HepG2 (cell line): ENCODE data around the gene UNC93A. TPM values are rescaled to one million over a fixed set of nuclear protein-coding genes. Genes with fewer than 3 reads are reported as not detected.

ENCODE experiments used
- ATF7 ChIP-seq, 2 experiments: fragments of 450-650 bp in 1 of 2; sonication (generic) in 1 of 2; formaldehyde crosslinking in 1 of 2; IDR thresholded peaks; 2 replicates each; pipeline versions ENCODE4 v1.4.0 to v1.6.1; 2016 to 2020; ENCODE audit warnings: antibody characterized with exemption in 1 of 2, mild to moderate bottlenecking in 1 of 2, missing genetic modification reagents in 1 of 2
- CHCHD3 ChIP-seq: sonication (generic); formaldehyde crosslinking; IDR thresholded peaks from 2 replicates; pipeline ENCODE4 v1.8.0; 2022; ENCODE audit warnings: mild to moderate bottlenecking, missing genetic modification reagents, moderate library complexity
- HNRNPUL1 ChIP-seq: fragments of 200-400 bp; formaldehyde crosslinking; IDR thresholded peaks from 2 replicates; pipeline ENCODE4 v1.6.1; 2017; ENCODE audit warnings: low read depth, mild to moderate bottlenecking, low read length, moderate library complexity
- NFKBIZ ChIP-seq: IDR thresholded peaks from 2 replicates; pipeline ENCODE4 v1.6.1; 2018; ENCODE audit warnings: missing genetic modification reagents, missing compliant biosample characterization
- NPAS2 ChIP-seq: sonication (generic); formaldehyde crosslinking; IDR thresholded peaks from 2 replicates; pipeline ENCODE4 v1.8.0; 2022; ENCODE audit warnings: mild to moderate bottlenecking, missing genetic modification reagents, borderline replicate concordance
- SKI ChIP-seq: fragments of 450-650 bp; IDR thresholded peaks from one replicate; pipeline ENCODE4 v1.6.1; 2018; ENCODE audit warnings: mild to moderate bottlenecking; ENCODE audit not compliant: partially characterized antibody
- SKIL ChIP-seq: sonication (generic); formaldehyde crosslinking; IDR thresholded peaks from 2 replicates; pipeline ENCODE4 v1.8.0; 2022; ENCODE audit warnings: missing genetic modification reagents, mild to moderate bottlenecking, moderate library complexity, borderline replicate concordance
- SOX13 ChIP-seq, 3 experiments: fragments of 450-650 bp in 1 of 3; sonication (generic) in 1 of 3; formaldehyde crosslinking in 1 of 3; IDR thresholded peaks in 2 of 3; conservative IDR thresholded peaks in 1 of 3; 2 replicates each; pipeline versions ENCODE4 v1.5.0 to v1.6.1; 2016 to 2020; ENCODE audit warnings: antibody characterized with exemption in 1 of 3, mild to moderate bottlenecking in 1 of 3, missing compliant biosample characterization in 1 of 3, missing genetic modification reagents in 1 of 3, moderate library complexity in 1 of 3
- SYNCRIP ChIP-seq: fragments of 200-400 bp; formaldehyde crosslinking; IDR thresholded peaks from 2 replicates; pipeline ENCODE4 v1.6.1; 2018; ENCODE audit warnings: mild to moderate bottlenecking, low read depth, low read length; ENCODE audit not compliant: insufficient read depth
- WIZ ChIP-seq: sonication (generic); formaldehyde crosslinking; IDR thresholded peaks from 2 replicates; pipeline ENCODE4 v1.5.1; 2020; ENCODE audit warnings: mild to moderate bottlenecking, missing genetic modification reagents
- ZMAT3 ChIP-seq: sonication (generic); formaldehyde crosslinking; conservative IDR thresholded peaks from 2 replicates; pipeline ENCODE4 v1.7.0; 2021; ENCODE audit warnings: missing genetic modification reagents
- ZNF333 ChIP-seq: sonication (generic); formaldehyde crosslinking; IDR thresholded peaks from 2 replicates; pipeline ENCODE4 v1.4.0; 2020; ENCODE audit warnings: mild to moderate bottlenecking, missing genetic modification reagents, borderline replicate concordance
- ZNF350 ChIP-seq: sonication (generic); formaldehyde crosslinking; IDR thresholded peaks from 2 replicates; pipeline ENCODE4 v1.4.0; 2020; ENCODE audit warnings: mild to moderate bottlenecking, low read depth, missing genetic modification reagents, borderline replicate concordance
- ZNF430 ChIP-seq: sonication (generic); formaldehyde crosslinking; IDR thresholded peaks from 2 replicates; pipeline ENCODE4 v1.9.0; 2021; ENCODE audit warnings: mild to moderate bottlenecking, missing genetic modification reagents
- ZNF670 ChIP-seq: sonication (generic); formaldehyde crosslinking; IDR thresholded peaks from 2 replicates; pipeline ENCODE4 v1.8.0; 2022; ENCODE audit warnings: mild to moderate bottlenecking, missing genetic modification reagents, borderline replicate concordance
- ZNF672 ChIP-seq: sonication (generic); formaldehyde crosslinking; IDR thresholded peaks from 2 replicates; pipeline ENCODE4 v1.8.1; 2022; ENCODE audit warnings: missing genetic modification reagents
- ZNF761 ChIP-seq: sonication (generic); formaldehyde crosslinking; conservative IDR thresholded peaks from 2 replicates; pipeline ENCODE4 v1.4.0; 2020; ENCODE audit warnings: mild to moderate bottlenecking, missing genetic modification reagents
- polyA plus RNA-seq, 8 experiments: library from polyadenylated mRNA; depleted of rRNA in 3 of 8; stranded (reverse) in 7 of 8; unstranded in 1 of 8; fragments of >200 nt; fragmentation: Illumina TruSeq in 4 of 8; extraction: Trizol in 4 of 8; gene quantifications; 2 replicates each; pipeline versions ENCODE4 v1.2.1 to v1.2.3, GENCODE V29; 2011 to 2016; ENCODE audit warnings: low read depth in 4 of 8, missing spikeins in 1 of 8, mixed read lengths in 1 of 8; ENCODE audit not compliant: insufficient read depth in 1 of 8
- total RNA-seq, 5 experiments: library from RNA; depleted of rRNA; stranded (reverse); fragments of >200 nt; fragmentation: Illumina TruSeq; extraction: Trizol; gene quantifications; 2 replicates each; pipeline ENCODE4 v1.2.3, GENCODE V29; 2016; ENCODE audit warnings: low read depth in 1 of 5
- TF ChIP-seq, protein P1 (sequence below): sonication (generic); formaldehyde crosslinking; IDR thresholded peaks from 2 replicates; pipeline ENCODE4 v1.5.0; 2020; ENCODE audit warnings: mild to moderate bottlenecking, missing genetic modification reagents
- TF ChIP-seq, protein P2 (sequence below): sonication (generic); formaldehyde crosslinking; IDR thresholded peaks from 2 replicates; pipeline ENCODE4 v1.4.0; 2020; ENCODE audit warnings: missing genetic modification reagents

The UNC93A gene
- total and polyA plus RNA-seq, 2 of the 13 experiments (the other 11 are each of a cell fraction or from before 2014, with no cell fraction given): 11.0 to 42.7 TPM

- TF ChIP-seq HNRNPUL1: no peak
- no peak for TF ChIP-seq NPAS2 (CRISPR knock-in tag)
- TF ChIP-seq CHCHD3 (CRISPR knock-in tag): no peak
- no peak for TF ChIP-seq ZNF670
- peak; percentile 81 for TF ChIP-seq SKIL
- peak; percentile 91; the same call in 1 of the 2 replicates for TF ChIP-seq ZNF350
- peak; percentile 92 for TF ChIP-seq ZMAT3
- TF ChIP-seq ATF7 (IDR thresholded peaks at IDR 0.05): no peak
- TF ChIP-seq ATF7 (CRISPR knock-in tag; IDR thresholded peaks at IDR 0.05): peak; percentile 76
- no peak; the same call in 1 of the 2 replicates for TF ChIP-seq SOX13 (IDR thresholded peaks at IDR 0.05)
- TF ChIP-seq SOX13 (CRISPR knock-in tag; conservative IDR thresholded peaks at IDR 0.05 in 1 of 2, IDR thresholded peaks at IDR 0.05 in 1 of 2): peak in 1 of 2 experiments; percentile 97; a peak in 2 of 4 replicates
- TF ChIP-seq, protein P1, sequence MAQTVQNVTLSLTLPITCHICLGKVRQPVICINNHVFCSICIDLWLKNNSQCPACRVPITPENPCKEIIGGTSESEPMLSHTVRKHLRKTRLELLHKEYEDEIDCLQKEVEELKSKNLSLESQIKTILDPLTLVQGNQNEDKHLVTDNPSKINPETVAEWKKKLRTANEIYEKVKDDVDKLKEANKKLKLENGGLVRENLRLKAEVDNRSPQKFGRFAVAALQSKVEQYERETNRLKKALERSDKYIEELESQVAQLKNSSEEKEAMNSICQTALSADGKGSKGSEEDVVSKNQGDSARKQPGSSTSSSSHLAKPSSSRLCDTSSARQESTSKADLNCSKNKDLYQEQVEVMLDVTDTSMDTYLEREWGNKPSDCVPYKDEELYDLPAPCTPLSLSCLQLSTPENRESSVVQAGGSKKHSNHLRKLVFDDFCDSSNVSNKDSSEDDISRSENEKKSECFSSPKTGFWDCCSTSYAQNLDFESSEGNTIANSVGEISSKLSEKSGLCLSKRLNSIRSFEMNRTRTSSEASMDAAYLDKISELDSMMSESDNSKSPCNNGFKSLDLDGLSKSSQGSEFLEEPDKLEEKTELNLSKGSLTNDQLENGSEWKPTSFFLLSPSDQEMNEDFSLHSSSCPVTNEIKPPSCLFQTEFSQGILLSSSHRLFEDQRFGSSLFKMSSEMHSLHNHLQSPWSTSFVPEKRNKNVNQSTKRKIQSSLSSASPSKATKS (CRISPR knock-in tag): no peak
- peak; percentile 57; the same call in 1 of the 2 replicates for TF ChIP-seq ZNF761 (CRISPR knock-in tag)
- TF ChIP-seq NFKBIZ: peak; percentile 93
- TF ChIP-seq, protein P2, sequence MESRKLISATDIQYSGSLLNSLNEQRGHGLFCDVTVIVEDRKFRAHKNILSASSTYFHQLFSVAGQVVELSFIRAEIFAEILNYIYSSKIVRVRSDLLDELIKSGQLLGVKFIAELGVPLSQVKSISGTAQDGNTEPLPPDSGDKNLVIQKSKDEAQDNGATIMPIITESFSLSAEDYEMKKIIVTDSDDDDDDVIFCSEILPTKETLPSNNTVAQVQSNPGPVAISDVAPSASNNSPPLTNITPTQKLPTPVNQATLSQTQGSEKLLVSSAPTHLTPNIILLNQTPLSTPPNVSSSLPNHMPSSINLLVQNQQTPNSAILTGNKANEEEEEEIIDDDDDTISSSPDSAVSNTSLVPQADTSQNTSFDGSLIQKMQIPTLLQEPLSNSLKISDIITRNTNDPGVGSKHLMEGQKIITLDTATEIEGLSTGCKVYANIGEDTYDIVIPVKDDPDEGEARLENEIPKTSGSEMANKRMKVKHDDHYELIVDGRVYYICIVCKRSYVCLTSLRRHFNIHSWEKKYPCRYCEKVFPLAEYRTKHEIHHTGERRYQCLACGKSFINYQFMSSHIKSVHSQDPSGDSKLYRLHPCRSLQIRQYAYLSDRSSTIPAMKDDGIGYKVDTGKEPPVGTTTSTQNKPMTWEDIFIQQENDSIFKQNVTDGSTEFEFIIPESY (CRISPR knock-in tag): peak; percentile 74; the same call in 1 of the 2 replicates
- peak; percentile 81; the same call in 1 of the 2 replicates for TF ChIP-seq ZNF430 (CRISPR knock-in tag)
- TF ChIP-seq WIZ (CRISPR knock-in tag): peak; percentile 37; the same call in 1 of the 2 replicates
- TF ChIP-seq SKI: peak; percentile 52
- 0 out of 2 replicates have a peak, but pooled peaks have one; percentile 59 for TF ChIP-seq ZNF672 (CRISPR knock-in tag)
- TF ChIP-seq SYNCRIP: no peak
- TF ChIP-seq ZNF333 (CRISPR knock-in tag): no peak
These were observed 22.3 kb upstream of the UNC93A start (continued) for GRCh38 chr6:167268683-167269280.
